ENCODE data around the gene ETV6.

- TF ChIP-seq, protein P1, sequence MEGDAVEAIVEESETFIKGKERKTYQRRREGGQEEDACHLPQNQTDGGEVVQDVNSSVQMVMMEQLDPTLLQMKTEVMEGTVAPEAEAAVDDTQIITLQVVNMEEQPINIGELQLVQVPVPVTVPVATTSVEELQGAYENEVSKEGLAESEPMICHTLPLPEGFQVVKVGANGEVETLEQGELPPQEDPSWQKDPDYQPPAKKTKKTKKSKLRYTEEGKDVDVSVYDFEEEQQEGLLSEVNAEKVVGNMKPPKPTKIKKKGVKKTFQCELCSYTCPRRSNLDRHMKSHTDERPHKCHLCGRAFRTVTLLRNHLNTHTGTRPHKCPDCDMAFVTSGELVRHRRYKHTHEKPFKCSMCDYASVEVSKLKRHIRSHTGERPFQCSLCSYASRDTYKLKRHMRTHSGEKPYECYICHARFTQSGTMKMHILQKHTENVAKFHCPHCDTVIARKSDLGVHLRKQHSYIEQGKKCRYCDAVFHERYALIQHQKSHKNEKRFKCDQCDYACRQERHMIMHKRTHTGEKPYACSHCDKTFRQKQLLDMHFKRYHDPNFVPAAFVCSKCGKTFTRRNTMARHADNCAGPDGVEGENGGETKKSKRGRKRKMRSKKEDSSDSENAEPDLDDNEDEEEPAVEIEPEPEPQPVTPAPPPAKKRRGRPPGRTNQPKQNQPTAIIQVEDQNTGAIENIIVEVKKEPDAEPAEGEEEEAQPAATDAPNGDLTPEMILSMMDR (IDR thresholded peaks at IDR 0.05): no peak
- TF ChIP-seq POLR2A (IDR thresholded peaks at IDR 0.05): no peak
Measured at GRCh38 chr12:11738450-11738849, 89.0 kb downstream of the ETV6 start.

All from right lobe of liver (tissue), 4 donors.